COLO668 (cell line): ENCODE measurements around the gene ALG14.
A peak's percentile ranks its signal among the peaks of the same experiment; 100 is the strongest.
"Not testable (repeated sequence)": the region's sequence is repeated elsewhere in the genome, so short reads cannot be mapped to it uniquely, and the experiment has no call there.

Experiments used
- DNase-seq: peaks from one replicate; lab custom pipeline; 2025; ENCODE audit not compliant: unreplicated experiment; lab: John Stamatoyannopoulos, UW

ALG14 gene

DNA sequence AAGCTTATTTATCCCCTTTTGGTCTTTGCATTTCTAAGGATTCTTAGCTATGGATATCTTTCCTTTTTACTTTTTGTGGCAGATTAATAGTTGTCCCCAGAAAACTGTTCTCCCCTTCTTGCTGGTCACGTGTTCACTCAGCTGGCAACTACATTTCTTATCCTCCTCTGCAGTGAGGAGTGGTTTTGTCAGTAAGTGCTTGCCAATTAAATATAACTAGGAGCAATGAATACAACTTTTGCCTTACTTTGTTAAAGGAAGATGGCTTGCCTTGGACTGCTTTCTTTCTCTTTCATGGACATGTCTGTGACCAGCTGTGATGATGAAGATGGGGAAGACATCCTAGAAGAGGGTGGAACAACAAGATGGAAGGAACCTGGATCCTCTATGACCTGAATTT lies 15.6 kb upstream of the ALG14 start:
- no peak for DNase-seq

DNA sequence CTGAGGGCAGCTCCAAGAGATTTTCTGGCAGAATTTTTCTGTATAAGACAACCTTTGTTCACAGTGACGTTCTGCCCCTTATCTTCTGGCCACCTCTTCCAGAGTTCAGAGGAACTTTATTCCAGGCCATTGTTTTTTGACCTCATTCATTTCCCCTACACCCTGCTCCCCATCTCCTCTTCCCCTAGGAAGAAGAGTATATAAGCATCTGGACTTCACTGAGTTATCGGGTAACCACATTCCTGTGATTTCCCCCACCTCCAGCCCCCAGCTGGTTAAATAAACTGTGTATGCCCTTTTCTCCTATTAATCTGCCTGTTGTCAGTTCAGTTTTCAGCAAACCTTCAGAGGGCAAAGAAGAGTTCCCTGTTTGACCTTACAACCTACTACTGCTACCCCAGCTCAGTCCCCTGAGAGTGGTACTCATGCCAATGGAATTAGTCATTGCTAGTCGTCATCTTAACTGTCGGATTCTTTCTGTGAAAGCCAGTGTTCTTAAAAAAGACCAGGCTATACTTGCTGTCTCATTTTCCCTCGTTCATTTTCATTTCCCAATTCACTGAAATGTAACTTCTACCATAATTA lies 14.3 kb upstream of the ALG14 start:
- DNase-seq = no peak

DNA sequence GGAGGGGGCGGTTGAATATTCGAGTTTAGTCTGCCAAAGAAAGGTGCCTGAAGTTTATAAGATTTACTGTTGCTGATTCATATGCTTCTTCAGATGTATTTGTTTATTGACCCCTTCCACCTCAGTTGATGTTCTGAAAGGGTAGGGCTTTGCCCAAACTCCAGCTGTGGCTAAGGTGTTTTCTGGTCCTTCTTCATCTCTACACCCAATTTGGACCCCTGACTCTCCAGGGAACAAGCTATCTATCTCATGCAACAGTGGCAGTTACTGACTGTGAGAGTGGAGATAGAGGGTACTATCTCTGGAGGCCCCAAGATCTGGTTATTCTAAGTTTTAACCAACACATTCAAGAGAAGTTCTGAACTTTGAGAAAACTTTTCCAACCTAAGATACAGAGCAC lies 12.6 kb upstream of the ALG14 start:
- no peak for DNase-seq

DNA sequence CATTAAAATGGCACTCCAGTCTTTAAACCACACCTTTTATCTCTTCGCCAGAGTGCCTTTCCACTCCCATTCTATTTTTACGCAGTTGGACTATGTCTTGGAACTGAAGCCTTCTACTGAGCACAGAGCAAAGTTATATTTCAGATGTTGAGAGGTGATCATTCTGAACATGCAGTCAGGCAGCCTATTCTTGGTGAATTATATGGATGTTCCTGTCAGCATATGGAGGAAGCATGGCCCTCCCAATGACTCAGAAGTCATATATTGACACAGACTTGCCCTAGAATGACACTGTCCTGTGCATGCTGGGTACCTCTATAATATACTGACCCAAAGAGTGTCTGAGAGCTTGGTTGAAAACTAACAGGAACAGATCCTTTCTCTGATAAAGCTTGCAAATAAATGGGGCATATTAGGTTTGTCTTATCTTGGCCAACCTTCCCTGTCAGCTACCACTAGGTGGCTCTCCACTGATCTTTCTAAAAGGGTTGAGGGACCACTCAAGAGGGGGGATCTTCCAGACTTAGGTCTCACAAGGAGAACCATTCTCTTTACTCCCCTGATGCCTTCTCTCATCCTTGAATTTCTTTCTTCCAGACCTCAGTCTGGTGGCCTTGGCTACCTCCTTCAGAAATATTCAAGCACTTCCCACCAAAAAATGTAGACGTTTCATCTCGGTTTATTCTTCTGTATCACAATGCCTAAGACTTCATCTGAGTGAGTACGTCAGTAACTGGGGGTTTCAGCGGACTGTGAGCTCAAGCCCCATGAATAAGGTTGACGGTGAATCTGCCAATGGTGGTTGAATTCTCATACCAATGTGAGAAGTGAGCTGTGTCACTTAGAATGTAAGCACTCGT lies 11.8 kb upstream of the ALG14 start:
- DNase-seq = peak; percentile 13

DNA sequence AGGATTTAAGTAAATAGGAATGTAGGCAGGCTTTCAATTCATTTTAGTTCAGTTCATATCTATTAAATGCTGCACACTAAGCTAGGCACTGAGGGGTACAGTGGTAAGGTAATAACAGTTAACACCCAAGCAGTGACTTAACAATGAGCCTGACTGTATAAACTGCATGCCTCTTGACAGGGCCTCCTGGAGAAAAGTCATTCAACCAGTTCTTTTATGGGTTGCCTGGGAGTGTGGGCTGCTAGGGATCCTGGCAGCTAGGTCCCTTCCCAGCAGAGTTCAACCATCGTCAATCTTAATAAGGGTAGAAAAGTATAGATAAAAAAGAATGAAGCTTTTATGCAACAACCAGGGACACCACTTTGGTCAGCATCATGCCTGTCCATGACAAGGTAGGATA lies 8.1 kb upstream of the ALG14 start:
- no peak for DNase-seq

DNA sequence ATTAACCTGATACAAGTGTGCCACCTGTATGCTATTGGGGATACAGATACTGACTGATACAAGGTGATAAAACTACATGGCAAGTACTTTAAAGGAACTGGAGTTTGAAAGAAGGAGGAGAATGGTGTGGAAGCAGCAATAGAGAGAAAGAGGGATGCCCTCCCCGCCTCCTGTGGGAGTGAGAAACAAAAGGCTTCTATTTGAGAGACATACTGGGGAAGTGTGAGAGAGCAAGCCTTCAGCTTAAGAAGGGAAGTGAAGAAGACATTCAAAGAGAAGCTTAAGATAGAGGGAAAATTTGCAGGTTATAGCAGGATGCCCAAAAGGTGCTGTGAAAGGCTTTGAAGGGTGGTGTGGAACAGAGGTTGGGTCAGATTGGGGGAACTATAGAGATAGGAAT lies 7.7 kb upstream of the ALG14 start:
- DNase-seq = no peak

DNA sequence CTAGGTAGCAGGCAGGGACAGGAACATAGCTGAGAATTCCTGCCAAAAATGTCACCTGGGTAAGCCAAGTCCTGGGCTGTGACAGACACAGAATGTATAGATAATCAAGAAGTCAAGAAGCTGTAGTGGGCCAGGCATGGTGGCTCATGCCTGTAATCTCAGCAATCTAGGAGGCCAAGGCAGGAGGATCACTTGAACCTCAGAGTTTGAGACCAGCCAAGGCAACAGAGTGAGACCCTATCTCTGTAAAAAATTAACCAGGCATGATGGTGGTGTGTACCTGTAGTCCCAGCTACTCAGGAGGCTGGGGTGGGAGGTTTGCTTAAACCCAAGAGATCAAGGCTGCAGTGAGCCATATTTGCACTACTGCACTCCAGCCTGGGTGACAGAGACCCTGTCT lies 3.3 kb upstream of the ALG14 start:
- no peak for DNase-seq

DNA sequence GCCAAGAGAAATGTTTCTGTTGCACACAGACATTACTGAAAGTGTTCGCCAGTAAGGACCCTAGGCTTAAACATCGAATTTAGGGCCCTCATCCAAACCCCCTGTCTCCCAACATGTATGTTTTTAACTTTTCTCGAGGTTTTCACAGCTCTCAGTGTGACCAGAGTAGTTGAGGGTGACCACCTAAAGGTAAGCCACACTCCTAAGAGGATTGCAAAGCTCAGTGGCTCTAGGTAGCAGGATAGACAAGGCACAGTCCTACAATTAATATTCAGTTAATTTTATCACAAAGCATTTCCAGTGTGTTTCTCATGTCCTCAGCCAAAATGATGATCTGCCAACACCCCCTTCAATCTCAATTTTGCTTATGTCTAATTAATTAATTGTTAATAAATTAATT lies 695 bp upstream of the ALG14 start:
- no peak for DNase-seq

DNA sequence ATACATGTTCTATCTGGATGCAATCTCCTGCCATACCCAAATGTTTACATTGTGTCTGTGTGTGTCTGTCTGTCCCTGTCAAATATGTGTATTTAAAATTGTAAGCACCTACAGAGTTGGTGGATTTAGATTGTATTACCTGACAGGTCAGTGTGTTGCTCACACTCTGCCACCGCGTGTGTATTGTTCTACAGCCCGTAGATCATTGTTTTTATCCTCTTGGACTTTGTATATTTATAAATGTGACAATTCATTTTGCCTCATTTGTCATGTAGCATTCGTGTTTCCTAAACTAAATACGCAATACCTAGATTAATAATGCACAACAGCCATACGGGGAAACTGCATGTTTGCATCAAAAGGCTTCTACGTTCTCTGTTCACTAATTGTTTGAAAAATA lies 634 bp downstream of the ALG14 start:
- DNase-seq = no peak

DNA sequence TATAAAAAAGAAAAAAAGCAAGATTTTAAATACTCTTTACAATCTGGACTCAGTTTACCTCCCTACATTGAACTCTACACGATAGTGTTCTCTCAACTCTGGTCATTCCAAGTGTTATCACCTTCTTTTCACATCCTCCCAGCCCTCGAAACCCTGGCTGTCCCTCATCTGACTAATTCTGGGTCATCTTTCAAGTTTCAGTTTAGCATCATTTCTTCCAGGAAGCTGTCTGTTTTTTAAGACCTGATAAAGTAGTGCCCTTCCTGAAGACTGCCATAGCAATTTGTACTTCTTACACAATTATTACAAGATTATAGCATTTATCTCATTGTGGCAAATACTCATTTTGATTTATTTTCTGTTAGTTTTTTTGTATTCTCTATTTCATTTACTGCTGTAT lies 1.2 kb downstream of the ALG14 start:
- DNase-seq = no peak

DNA sequence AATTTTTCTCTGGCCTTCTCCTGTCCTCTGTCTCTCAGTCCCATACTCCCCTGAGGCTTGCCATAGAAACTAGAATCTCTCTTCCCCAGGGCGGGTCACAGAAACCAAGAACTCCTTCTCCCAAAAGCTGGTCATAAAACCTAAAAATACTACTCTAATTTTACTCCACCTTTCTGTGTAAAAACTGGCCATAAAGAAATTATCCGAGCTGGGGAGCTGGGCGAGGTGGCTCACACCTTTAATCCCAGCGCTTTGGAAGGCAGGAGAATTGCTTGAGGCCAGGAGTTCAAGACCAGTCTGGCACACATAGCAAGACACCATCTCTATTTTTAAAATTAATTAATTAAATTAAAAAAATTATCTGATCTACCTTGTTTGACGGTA lies 3.0 kb downstream of the ALG14 start:
- no peak for DNase-seq

DNA sequence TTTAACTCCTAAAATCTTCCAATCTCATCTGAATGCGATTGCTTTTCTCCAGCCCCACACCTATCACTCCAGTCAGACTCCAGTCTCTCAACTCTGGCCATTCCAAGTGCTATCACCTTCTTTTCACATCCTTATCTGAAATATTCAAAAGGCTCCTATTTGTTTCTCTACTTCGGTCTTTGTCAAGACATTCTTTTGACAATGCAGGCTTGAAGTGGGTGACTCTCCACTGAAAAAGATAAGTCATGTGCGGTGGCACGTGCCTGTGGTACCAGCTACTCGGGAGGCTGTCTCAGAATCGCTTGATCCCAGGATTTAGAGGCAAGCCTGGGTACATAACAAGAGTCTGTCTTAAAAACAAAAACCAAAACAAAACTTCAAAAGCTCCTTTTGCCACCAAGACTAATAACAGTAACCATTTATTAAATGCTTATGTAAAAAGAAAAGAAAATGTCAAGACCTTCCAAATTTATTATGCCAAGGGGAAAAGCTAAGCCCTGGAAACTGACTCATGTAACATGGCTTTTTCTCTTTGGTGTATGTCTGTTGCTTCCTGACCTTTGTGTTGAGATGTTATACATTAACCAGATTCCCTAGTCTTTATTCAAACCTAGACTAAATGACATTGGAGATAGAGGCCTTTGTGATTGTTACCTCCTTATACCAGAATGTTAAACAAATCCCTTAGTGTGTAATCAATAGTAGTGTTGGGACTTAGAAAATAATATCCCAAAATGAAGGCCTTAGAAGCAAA lies 3.6 kb downstream of the ALG14 start:
- DNase-seq = peak; percentile 37

DNA sequence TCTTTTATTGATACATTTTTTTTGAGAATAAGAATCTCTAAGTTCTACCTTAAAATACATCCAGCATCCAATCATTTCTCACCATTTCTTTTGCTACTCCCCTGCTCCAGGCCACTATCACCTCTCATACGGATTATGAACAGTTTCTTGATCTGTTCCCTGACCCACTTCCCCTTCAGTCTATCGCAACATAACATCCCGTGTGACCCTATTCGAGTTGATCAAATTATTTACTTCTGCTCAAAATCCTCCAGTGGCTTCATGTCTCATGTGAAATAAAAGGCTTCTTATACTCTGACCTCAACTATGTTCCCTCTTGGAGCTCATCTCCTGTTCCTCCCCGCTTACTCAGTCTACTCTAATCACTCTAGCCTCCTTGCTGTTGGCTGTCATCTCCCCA lies 5.2 kb downstream of the ALG14 start:
- no peak for DNase-seq

DNA sequence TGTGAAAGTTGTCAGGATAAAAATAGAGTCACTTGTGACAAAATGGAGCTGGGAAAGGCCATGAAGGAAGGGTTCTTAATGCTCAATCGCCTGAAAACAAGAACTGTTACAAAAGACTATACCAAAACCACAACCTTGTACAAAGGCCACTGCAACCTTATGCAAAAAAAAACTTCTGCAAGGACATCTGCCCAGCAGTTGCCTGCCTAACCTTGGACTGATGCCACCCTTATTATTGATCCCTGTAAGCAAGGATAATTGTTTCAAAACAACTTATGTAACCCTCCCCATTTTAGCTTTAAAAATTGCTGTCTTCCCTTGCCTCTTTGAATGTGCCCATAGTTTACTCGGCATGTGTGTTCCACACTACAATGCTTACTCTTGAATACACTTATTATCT lies 5.7 kb downstream of the ALG14 start:
- no peak for DNase-seq

DNA sequence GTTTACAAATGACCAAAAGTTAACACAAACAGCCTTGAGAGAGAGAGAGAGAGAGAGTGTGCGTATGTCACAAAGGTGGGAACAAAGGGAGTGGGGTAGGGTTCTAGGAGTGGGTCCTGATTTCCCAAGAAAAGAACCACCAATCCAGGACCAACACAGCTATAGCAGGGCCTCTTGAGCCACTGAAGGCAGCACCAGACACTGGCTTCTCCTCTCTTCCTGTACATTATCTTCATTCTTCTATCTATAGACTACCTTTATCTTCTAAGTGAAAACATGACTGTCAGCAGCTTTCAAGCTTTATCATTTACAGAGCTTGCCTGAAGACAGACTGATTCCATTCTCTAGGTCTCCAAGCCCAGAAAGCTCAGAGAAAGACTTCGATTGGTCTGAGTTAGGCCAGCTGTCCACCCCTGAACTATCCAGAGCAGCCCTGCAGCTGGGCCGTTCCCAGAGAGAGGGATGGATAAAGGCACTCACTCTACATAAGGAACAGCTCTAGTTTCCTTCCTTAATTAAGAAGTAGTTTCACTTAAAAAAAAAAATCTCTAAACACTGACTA lies 11.2 kb downstream of the ALG14 start:
- no peak for DNase-seq

DNA sequence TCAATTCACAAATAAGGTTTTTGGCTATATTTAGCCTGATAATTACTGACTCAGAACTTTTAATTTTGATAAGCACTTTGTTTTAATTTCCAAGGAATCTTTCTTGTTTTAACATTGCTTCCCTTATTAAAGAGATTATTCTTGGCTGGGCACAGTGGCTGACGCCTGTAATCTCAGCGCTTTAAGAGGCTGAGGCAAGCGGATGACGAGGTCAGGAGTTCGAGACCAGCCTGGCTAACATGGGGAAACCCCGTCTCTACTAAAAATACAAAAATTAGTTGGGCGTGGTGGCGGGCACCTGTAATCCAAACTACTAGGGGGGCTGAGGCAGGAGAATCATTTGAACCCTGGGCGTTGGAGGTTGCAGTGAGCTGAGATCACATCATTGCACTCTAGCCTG lies 13.8 kb downstream of the ALG14 start:
- DNase-seq = no peak

DNA sequence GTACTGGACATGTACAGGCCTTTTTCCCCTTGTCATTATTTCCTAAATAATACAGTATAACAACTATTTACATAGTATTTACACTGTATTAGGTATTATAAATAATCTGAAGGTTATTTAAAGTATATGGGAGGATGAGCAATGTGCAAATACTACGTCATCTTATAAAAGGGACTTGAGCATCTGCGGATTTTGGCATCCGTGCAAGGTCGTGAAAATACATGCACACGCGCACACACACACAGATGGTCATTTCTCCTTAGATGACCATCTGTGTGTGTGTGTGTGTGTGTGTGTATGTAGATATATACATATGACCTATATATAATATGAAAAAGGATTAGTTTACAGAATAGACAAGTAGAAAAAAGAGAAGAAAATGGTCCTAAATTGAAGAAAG lies 15.4 kb downstream of the ALG14 start:
- no peak for DNase-seq

DNA sequence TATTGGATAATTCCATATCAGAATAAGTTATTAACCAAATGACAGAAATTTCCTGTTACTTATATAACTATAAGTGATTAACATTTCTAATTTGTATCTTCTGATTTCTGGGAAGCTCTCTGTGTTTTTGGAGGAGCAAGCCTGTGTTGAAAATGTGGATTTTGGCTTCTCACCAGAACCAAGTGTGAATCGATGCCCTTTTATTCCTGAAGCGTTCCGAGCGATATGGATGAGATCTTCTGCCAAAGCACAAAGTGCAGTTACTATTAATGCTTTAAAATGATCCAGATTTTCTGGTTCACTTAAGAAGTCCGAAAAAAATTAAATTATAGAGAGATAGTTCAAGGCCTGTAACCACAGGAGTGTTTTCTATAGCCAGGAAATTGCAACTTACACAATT lies 22.8 kb downstream of the ALG14 start:
- DNase-seq = no peak

DNA sequence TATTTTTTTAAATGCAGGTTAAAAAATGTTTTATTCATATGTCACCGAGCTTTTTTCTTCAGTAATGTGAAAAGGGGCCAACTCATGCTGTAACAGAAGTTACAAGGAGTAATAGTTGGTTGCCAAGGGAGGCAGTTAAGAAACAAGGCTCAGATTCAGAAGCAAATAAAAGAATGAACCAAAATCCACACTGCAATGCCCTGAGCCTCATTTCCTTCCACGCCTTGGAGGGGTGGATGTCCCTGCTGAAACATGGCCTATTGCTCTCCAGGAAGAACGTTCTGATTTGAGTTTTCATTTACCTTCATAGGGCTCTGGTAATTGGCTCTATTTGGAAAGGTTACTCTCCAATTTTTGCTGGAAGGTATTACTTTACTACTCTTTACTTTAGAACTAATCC lies 24.4 kb downstream of the ALG14 start:
- no peak for DNase-seq

DNA sequence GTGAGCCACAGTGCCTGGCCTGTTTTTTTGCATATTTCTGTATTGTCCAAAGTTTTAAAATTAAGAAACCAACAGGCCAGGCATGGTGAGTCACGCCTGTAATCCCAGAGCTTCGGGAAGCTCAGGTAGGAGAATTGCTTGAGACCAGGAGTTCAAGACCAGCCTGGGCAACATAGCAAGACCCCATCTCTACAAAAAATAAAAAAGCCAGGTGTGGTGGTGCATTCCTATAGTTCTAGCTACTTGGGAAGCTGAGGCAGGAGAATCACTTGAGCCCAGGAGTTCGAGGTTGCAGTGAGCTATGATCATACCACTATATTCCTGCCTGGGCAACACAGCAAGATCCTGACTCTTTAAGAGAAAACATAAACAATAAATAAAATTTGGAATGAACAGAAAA lies 25.1 kb downstream of the ALG14 start:
- not testable (repeated sequence) for DNase-seq

DNA sequence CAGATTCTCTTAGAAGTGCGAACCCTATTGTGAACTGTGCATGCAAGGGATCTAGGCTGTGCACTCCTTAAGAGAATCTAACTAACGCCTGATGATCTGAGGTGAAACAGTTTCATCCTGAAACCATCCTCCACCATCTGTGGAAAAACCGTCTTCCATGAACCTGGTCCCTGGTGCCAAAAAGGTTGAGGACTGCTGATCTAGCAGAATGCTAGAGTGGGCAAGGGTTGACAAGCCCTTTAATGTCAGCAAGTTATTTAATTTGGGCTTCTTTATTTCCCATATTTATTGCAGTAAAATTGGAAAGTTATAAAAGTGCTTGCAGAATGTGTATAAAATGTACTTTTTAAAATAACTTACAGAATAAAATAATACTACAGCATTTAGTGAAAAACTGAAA lies 26.4 kb downstream of the ALG14 start:
- DNase-seq = no peak
